ENCODE data around the gene INTS6. TPM values are rescaled to one million over a fixed set of nuclear protein-coding genes. Genes with fewer than 3 reads are reported as not detected.

INTS6 gene
- total and polyA plus RNA-seq, 2 donors from 2014 or later, result 8.3 to 31.0 TPM

DNA sequence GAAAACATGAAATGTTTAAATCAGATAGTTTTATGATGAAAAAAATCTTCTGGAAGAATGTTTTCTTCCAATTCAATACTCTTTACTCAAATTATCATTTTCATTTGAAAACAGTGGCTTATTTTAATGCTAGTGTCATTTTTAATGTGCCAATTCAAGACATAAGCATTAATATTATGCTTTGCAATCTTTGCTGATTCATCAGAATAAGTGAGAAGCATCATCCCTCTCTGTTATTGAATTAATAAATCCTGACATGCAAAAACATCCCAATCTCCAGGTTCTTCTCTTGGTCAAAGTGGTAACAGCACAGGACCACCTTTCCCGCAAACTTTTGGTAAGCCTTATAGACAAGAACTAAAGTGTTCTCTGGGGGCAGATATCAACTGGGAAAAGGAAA lies 3.8 kb downstream of the INTS6 start:
- Histone ChIP-seq H3K27me3 (ENCODE audit: control insufficient read depth, insufficient read depth, low read length) (no peaks in the 10 kb centered on the region), H3K4me3 (ENCODE audit: low read length in 3 of 3) (no peak overlapping the region), H3K4me1 (ENCODE audit: control insufficient read depth in 2 of 3, insufficient read depth in 2 of 3, low read depth in 1 of 3, low read length in 3 of 3) (peaks cover 2 to 6% (median 4%) of the 10 kb centered on the region in 3 donors), H3K27ac (ENCODE audit: low read depth in 2 of 2, low read length in 2 of 2) (no peak overlapping the region), H3K36me3 (ENCODE audit: control insufficient read depth in 2 of 3, insufficient read depth in 3 of 3, low read length in 3 of 3) (peaks cover 0 to 14% (median 0%) of the 10 kb centered on the region in 3 donors), H3K9ac (ENCODE audit: low read length in 3 of 3) (no peak overlapping the region), H3K9me3 (ENCODE audit: control insufficient read depth in 2 of 3, insufficient read depth in 1 of 3, low read length in 3 of 3) (no peaks in the 10 kb centered on the region)
- FAIRE-seq (no peak), DNase-seq (no peak)
- intact Hi-C loops (cut with DNase I), result no loop called here
- TF ChIP-seq, protein P1, sequence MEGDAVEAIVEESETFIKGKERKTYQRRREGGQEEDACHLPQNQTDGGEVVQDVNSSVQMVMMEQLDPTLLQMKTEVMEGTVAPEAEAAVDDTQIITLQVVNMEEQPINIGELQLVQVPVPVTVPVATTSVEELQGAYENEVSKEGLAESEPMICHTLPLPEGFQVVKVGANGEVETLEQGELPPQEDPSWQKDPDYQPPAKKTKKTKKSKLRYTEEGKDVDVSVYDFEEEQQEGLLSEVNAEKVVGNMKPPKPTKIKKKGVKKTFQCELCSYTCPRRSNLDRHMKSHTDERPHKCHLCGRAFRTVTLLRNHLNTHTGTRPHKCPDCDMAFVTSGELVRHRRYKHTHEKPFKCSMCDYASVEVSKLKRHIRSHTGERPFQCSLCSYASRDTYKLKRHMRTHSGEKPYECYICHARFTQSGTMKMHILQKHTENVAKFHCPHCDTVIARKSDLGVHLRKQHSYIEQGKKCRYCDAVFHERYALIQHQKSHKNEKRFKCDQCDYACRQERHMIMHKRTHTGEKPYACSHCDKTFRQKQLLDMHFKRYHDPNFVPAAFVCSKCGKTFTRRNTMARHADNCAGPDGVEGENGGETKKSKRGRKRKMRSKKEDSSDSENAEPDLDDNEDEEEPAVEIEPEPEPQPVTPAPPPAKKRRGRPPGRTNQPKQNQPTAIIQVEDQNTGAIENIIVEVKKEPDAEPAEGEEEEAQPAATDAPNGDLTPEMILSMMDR (IDR thresholded peaks at IDR 0.05; ENCODE audit: borderline replicate concordance, extremely low read depth, insufficient read depth), result no peak

DNA sequence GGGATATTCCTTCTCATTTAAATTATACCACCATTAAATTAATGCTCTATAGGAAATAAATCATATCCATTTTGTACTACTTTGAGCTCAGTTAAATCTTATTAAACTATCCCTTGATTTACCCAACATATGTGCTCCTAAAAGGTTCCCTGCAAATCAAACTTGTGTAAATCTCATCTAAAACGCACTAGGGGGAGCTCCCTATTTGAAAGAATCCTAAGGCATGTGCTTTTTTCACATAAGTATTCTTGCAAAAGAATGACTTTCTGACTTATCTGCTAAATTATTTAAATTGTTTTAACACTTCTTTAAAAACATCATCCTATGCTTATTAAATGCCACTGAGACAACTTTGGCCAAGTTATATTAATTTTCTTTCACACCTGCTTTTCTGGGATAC lies 7.9 kb downstream of the INTS6 start:
- intact Hi-C loops (cut with DNase I), result no loop called here
- TF ChIP-seq, protein P1 (IDR thresholded peaks at IDR 0.05; ENCODE audit: borderline replicate concordance, extremely low read depth, insufficient read depth), result peak; percentile 14

DNA sequence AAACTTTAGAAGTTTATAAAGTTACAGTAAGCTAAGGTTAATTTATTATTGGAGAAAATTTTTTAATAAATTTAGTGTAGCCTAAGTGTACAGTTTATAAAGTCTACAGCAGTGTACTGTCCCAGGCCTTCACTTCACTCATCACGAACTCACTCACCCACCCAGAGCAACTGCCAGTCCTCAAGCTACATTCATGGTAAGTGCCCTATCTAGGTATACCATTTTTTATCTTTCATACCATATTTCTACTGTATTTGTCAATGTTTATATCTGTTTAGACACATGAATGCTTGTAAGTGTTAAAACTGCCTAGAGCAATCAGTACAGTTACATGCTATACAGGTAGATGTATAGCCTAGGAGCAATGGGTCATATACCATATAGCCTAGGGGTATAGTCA lies 12.5 kb downstream of the INTS6 start:
- DNase-seq (no peak), FAIRE-seq (no peak)
- intact Hi-C loops (cut with DNase I), result no loop called here
- Histone ChIP-seq H3K36me3 (ENCODE audit: control insufficient read depth in 2 of 3, insufficient read depth in 3 of 3, low read length in 3 of 3) (no peaks in the 10 kb centered on the region), H3K9ac (ENCODE audit: low read length in 3 of 3) (no peak overlapping the region), H3K4me1 (ENCODE audit: control insufficient read depth in 2 of 3, insufficient read depth in 2 of 3, low read depth in 1 of 3, low read length in 3 of 3) (no peaks in the 10 kb centered on the region), H3K27ac (ENCODE audit: low read depth in 2 of 2, low read length in 2 of 2) (no peak overlapping the region), H3K9me3 (ENCODE audit: control insufficient read depth in 2 of 3, insufficient read depth in 1 of 3, low read length in 3 of 3) (no peaks in the 10 kb centered on the region), H3K4me3 (ENCODE audit: low read length in 3 of 3) (no peak overlapping the region), H3K27me3 (ENCODE audit: control insufficient read depth, insufficient read depth, low read length) (no peaks in the 10 kb centered on the region)
- TF ChIP-seq, protein P1 (IDR thresholded peaks at IDR 0.05; ENCODE audit: borderline replicate concordance, extremely low read depth, insufficient read depth), result no peak

More for the DNA sequence above, 7.9 kb downstream of the INTS6 start:
- no peaks in the 10 kb centered on the region for H3K4me1 ChIP-seq (ENCODE audit: control insufficient read depth in 2 of 3, insufficient read depth in 2 of 3, low read depth in 1 of 3, low read length in 3 of 3)
- no peaks in the 10 kb centered on the region for H3K9me3 ChIP-seq (ENCODE audit: control insufficient read depth in 2 of 3, insufficient read depth in 1 of 3, low read length in 3 of 3)
- no peak overlapping the region for H3K4me3 ChIP-seq (ENCODE audit: low read length in 3 of 3)
- no peaks in the 10 kb centered on the region for H3K27me3 ChIP-seq (ENCODE audit: control insufficient read depth, insufficient read depth, low read length)
- DNase-seq, result peak in 2 of 5 donors; percentile 9 to 53
- H3K9ac ChIP-seq (ENCODE audit: low read length in 3 of 3), result no peak overlapping the region
- FAIRE-seq, result no peak
- H3K36me3 ChIP-seq (ENCODE audit: control insufficient read depth in 2 of 3, insufficient read depth in 3 of 3, low read length in 3 of 3), result peaks cover 0 to 8% (median 0%) of the 10 kb centered on the region in 3 donors
- H3K27ac ChIP-seq (ENCODE audit: low read depth in 2 of 2, low read length in 2 of 2), result no peak overlapping the region

DNA sequence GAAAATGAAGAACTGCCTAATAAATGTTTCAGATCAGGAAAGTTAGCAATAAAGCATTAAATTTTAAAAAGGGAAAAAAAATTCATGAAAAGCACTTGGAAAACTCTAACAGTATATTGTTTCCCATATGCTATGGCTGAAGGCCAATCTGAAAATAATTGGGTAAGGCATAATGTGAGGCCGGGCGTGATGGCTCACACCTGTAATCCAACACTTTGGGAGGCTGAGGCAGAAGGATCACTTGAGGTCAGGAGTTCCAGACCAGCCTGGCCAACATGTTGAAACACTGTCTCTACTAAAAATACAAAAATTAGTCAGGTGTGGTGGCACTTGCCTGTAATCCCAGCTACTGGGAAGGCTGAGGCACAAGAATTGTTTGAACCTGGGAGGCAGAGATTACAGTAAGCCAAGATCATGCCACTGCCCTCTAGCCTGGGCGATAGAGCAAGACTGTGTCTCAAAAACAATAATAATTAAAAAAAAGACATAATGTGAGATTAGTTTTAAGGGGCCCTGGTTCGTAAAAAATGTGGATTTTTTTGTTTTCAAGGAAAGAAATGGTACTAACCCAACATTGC lies 15.2 kb downstream of the INTS6 start:
- FAIRE-seq (no peak), DNase-seq (no peak)
- no peaks in the 10 kb centered on the region for H3K4me1 ChIP-seq (ENCODE audit: control insufficient read depth in 2 of 3, insufficient read depth in 2 of 3, low read depth in 1 of 3, low read length in 3 of 3)
- TF ChIP-seq, protein P1 (IDR thresholded peaks at IDR 0.05; ENCODE audit: borderline replicate concordance, extremely low read depth, insufficient read depth), result no peak
- no peak overlapping the region for H3K9ac ChIP-seq (ENCODE audit: low read length in 3 of 3)
- no peaks in the 10 kb centered on the region for H3K36me3 ChIP-seq (ENCODE audit: control insufficient read depth in 2 of 3, insufficient read depth in 3 of 3, low read length in 3 of 3)
- intact Hi-C loops (cut with DNase I), result no loop called here
- H3K27me3 ChIP-seq (ENCODE audit: control insufficient read depth, insufficient read depth, low read length), result no peaks in the 10 kb centered on the region
- no peak overlapping the region for H3K27ac ChIP-seq (ENCODE audit: low read depth in 2 of 2, low read length in 2 of 2)
- H3K4me3 ChIP-seq (ENCODE audit: low read length in 3 of 3), result no peak overlapping the region
- H3K9me3 ChIP-seq (ENCODE audit: control insufficient read depth in 2 of 3, insufficient read depth in 1 of 3, low read length in 3 of 3), result no peaks in the 10 kb centered on the region
